GM18502 (cell line): ENCODE data around the gene KCNJ3.

Source experiments
- ATAC-seq: cut with Tn5 transposase; IDR thresholded peaks from one replicate; pipeline ENCODE4 v1.9.1; 2021; ENCODE audit warnings: mild to moderate bottlenecking; ENCODE audit not compliant: unreplicated experiment, poor library complexity

Gene KCNJ3

GRCh38 chr2:154698296-154698720 is at the start of gene KCNJ3:
TSS of gene KCNJ3 (plus strand) at chr2:154698695. CDS start at chr2:154698776, 81 bp downstream.
- no peak for ATAC-seq

GRCh38 chr2:154655499-154655898 is 43.0 kb upstream of the KCNJ3 start:
- ATAC-seq = no peak

DNA sequence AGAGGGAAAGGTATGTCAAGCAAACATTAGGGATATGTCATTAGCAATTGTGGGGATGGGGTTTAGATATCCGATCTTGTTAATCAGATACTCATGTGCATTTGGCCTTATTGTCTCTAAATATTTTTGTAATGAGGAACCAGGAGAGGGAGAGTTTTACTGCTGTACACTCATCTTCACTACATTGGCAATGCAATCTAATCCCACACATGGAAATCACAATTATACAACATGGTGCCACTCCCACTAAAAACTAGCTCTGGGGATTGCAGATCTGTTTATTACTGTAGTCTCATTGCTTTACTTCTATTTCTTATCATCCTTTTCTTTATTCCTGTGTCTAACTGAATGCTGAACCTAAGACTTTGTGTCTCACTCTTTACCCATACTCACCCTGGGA is 39.6 kb upstream of the KCNJ3 start:
- no peak for ATAC-seq

GRCh38 chr2:154664248-154664647 is 34.2 kb upstream of the KCNJ3 start:
- no peak for ATAC-seq

DNA sequence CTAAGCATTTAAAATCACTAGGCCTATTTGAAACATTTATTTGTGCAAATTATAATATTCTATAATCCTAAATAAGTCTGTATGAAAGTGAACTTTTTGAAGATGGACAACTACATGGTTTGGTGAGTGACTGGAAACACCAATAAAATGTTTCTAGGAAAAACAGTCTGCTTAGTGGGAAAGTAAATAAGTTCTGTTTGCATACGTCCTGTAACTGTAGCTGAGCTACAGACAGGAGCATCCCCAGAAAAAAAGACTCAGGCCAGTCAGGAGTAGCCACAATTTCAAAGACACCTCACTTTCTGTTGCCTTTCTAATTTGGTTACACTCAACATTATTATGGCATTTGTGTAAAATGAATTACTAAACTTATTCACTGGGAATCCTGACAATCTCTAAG is 28.4 kb upstream of the KCNJ3 start:
- ATAC-seq = no peak

- no peak for ATAC-seq
Measured at GRCh38 chr2:154673694-154674093, 24.8 kb upstream of the KCNJ3 start.

DNA sequence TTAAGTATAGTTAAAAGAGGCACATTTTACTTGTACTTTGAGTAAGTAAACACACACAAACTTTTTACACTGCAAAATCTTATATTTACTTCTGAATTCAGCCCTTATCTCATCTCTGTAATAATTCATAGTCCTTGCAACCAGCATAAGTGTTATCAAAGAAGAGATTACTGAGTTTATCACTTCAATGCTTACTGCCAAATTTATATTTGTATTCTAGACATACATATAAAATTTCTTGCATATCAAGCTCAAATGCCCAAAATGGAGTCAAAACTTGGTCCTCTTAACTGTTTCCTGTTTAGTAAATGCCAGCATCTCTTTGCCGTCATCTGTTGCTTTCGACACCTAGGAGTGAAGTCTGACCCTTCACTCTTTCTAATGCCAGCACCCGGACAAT is 21.1 kb upstream of the KCNJ3 start:
- no peak for ATAC-seq

- ATAC-seq = no peak
Measured at GRCh38 chr2:154681741-154682140, 16.8 kb upstream of the KCNJ3 start.

- no peak for ATAC-seq
Measured at GRCh38 chr2:154686162-154686561, 12.3 kb upstream of the KCNJ3 start.

GRCh38 chr2:154688373-154688772 is 10.1 kb upstream of the KCNJ3 start:
- ATAC-seq = no peak

DNA sequence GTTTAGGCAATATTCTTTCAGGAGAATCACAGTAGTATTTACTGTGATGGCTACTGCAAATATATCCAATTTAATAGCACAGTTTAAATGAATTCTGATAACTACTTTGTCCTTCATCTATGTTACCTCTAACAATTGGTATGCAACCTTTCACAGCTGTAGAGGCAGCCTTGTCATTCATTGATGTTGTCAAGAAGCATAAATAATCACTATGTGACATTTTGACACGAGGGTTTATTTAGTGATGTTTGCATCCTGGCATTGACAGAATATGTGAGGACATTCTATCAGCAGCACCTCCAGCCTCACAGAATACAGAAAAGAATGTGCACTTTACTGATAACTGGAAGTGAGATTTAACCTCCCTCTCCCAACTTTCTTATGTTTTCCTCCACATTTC is 9.3 kb upstream of the KCNJ3 start:
- ATAC-seq = no peak

- no peak for ATAC-seq
Measured at GRCh38 chr2:154692927-154693326, 5.6 kb upstream of the KCNJ3 start.

DNA sequence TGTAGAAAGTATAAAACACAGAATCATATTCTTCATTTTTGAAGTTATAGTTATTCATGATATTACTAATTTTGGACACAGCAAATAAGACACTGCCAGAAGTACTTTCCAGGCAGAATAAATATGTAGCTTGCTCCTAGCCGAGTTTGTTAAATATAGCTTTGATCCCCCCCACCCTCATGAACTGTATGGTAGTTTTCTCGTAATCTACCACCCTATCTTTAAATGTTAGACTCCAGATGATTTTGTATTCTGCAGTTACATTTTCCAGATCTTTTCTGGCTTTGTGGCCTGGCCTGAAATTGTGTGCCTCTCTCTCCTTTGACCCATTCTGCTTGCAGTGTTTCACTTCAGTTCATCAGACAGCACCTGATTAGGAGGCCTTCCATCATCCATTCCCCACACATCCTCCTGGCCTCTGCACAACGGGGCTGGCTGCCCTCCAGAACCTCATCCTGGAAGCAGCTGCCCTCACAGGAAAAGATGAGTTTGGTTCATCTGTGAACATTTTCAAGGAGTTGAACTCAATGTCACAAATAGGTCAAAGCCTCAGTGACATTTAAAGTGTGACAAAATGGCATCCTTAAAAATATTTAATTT is 4.7 kb upstream of the KCNJ3 start:
- no peak for ATAC-seq

GRCh38 chr2:154694881-154695280 is 3.6 kb upstream of the KCNJ3 start:
- no peak for ATAC-seq

DNA sequence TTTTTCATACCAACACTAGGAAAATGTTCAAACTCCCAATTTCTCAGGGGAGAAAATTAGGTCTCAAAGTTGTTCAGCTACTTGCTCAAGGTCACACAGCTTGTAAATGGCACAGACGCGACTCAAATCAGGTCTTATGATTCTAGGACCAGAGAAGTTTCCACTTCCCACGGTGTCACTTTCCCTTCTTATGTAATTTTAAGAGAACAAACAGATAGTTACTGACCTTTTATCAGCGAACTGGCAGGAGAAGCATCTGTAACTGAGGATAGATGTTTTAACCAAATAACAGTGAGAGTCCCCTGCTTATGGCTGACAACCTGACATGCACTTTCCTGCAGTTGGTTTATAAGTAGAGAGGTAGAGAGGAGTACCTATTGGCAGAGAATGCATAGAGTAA is 2.1 kb upstream of the KCNJ3 start:
- ATAC-seq = no peak

DNA sequence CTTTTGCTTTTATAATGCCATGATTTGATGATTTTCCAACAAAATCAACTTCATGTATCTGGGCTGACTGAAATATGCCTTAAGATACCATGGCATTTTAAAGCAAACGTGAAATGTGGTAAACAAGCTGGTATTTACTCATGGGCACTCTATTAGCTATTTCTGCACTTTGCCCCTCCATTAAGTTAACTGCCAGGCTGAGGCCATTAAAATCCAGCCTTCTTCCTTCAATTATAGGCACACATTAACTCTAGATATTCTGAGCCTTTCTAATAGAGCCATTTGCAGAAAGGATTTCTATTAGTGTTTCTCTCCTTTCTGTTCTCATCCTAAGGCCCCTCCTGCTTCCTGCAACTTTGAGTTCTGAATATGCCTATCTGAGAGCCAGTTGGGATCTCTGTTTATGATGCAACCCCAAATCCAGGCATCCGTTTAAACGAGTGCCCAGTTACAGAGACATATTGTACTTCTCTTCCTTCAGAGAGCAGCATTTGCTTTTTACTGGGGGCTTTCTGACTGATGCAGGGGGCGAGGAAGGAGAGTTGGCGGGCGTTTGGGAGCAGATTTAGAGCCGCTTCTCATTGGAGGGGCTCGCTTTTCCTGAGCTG is 1.6 kb upstream of the KCNJ3 start:
- no peak for ATAC-seq

DNA sequence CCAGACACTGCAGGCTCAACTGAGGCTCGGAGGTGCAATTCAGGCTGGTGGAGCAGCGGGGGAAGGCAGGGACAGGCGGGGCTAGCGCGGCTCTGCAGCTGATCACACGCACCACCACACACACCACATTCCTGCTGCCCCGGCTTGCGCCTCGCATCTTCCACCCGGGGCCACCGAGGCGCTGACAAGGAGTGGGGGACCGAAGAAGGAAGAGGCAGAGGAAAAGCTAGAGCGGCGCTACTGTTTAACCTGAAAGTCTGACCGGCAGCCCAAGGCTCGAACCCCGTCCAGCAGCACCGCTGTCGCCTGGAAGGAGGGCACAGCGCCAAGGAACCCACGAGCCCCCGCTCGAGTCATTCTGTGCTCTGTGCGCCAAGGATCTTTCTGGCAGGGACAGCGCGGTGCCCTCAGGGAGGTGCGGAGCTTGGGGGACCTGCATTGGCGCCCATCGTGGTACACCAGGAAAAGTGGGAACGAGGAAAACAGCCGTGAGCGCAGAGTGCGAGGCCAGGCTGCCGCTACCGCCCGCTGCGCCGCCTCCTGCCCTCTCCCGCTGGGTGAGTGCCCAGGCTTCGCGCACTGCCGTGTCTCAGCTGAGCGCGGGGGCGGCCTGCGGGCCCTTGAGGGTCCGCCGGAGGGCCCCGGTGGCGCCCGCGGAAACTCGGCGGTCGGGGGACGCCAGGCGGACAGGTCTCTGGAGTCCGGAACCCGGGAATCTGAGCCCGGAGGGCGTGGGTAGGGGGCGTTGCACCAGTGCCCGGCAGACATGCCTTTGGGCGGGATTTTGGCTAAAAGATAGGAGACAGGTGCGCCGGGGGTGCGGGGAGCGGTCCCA is 860 bp upstream of the KCNJ3 start:
- no peak for ATAC-seq

DNA sequence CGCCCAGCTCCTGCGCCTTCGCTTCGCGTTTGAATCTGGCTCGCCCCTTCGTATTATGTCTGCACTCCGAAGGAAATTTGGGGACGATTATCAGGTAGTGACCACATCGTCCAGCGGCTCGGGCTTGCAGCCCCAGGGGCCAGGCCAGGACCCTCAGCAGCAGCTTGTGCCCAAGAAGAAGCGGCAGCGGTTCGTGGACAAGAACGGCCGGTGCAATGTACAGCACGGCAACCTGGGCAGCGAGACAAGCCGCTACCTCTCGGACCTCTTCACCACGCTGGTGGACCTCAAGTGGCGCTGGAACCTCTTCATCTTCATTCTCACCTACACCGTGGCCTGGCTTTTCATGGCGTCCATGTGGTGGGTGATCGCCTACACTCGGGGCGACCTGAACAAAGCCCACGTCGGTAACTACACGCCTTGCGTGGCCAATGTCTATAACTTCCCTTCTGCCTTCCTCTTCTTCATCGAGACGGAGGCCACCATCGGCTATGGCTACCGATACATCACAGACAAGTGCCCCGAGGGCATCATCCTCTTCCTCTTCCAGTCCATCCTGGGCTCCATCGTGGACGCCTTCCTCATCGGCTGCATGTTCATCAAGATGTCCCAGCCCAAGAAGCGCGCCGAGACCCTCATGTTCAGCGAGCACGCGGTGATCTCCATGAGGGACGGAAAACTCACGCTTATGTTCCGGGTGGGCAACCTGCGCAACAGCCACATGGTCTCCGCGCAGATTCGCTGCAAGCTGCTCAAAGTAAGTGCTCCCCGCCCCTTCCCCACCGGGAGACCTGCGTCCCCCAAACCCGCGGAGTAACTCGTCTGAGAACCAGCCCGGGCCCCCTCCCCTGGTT is 453 bp downstream of the KCNJ3 start:
- no peak for ATAC-seq

DNA sequence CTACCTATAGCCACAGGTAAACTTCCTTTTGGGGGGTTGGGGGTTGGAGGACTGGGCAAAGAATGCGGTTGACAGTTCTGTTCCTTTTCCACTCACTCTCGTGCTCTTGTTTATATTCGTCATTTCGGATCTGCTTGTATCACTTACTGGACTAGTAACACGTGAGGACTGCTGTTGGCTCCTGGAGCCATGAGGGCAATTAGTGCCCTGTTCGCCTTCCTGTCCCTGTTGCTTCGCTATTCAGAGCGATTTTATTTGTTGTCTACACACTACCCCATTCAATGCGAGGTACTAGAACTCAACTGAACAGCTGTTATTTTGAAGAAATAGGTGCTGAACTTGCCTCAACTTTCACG is 1.1 kb downstream of the KCNJ3 start:
- no peak for ATAC-seq

GRCh38 chr2:154700136-154700535 is 1.6 kb downstream of the KCNJ3 start:
- ATAC-seq = no peak

DNA sequence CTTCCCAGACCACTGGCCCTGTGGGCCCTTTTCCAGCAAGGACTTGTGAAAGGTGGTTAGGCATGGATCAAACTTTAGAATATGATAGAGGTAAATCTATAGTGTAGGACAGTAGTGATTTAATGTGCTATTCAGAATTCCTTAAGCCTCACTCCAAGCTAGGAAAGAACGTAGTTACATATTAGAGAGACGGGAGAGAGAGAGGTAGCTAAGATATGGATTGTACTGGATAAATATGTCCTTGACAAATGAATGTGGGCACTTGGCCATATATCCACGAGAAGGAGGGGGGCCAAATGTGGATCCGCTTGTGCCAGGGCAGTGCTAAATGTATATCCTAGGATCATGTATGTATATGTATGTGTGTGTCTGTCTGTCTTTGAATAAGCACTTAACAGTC is 6.5 kb downstream of the KCNJ3 start:
- no peak for ATAC-seq
